Right lobe of liver (tissue), 6 donors: ENCODE results near the gene INPP4A. TPM values are rescaled to one million over a fixed set of nuclear protein-coding genes. Genes with fewer than 3 reads are reported as not detected.

ENCODE experiments used
- ATAC-seq, 4 donors: fragments of 200-7000 bp; cut with Tn5 transposase; one replicate each; pipeline ENCODE4 v1.9.1; 2020; ENCODE audit warnings: mild to moderate bottlenecking in 4 of 4, moderate library complexity in 4 of 4
- DNase-seq, 3 donors: peaks; one replicate each; pipeline ENCODE4 v3.0.0-alpha.2; 2020
- H3K27ac ChIP-seq, 3 donors: fragments of 200-600 bp; one replicate each; pipeline ENCODE4 v1.8.0; 2022
- H3K27me3 ChIP-seq, 2 donors: fragments of 200-600 bp; one replicate each; pipeline ENCODE4 v1.8.0; 2022
- H3K36me3 ChIP-seq, 4 donors: fragments of 200-600 bp; sonication (generic) in 1 of 4; one replicate each; pipeline versions ENCODE4 v1.5.1 to v1.8.0; 2017 to 2022; ENCODE audit warnings: control low read depth in 1 of 4
- H3K4me1 ChIP-seq, 4 donors: fragments of 200-600 bp; sonication (generic) in 1 of 4; one replicate each; pipeline versions ENCODE4 v1.5.1 to v1.8.0; 2017 to 2022; ENCODE audit warnings: control low read depth in 1 of 4
- H3K4me3 ChIP-seq, 3 donors: fragments of 200-600 bp; one replicate each; pipeline ENCODE4 v1.8.0; 2022
- H3K9me3 ChIP-seq, 4 donors: fragments of 200-600 bp; sonication (generic) in 1 of 4; one replicate each; pipeline versions ENCODE4 v1.5.1 to v1.8.0; 2017 to 2022; ENCODE audit warnings: control low read depth in 1 of 4
- CTCF ChIP-seq, 4 donors: fragments of 200-600 bp in 3 of 4; fragments of 450-650 bp in 1 of 4; IDR thresholded peaks; one replicate each; pipeline versions ENCODE4 v1.5.1 to v1.8.0; 2016 to 2022; ENCODE audit warnings: antibody characterized with exemption in 4 of 4, mild to moderate bottlenecking in 2 of 4
- POLR2A ChIP-seq: fragments of 450-650 bp; IDR thresholded peaks from one replicate; pipeline ENCODE4 v1.6.1; 2017; ENCODE audit warnings: antibody characterized with exemption, mild to moderate bottlenecking
- WGBS: methylation state at CpG from one replicate; pipeline ENCODE4 v1.1.6; 2018; ENCODE audit warnings: low coverage, low lambda C conversion rate; ENCODE audit not compliant: insufficient coverage; ENCODE audit errors: missing lambda C conversion rate; 5-methylcytosine and 5-hydroxymethylcytosine counted together
- intact Hi-C, 2 donors: fragments of 100-400 bp; cut with DNase I; formaldehyde crosslinking; loops; one replicate each; pipeline versions ENCODE4 v1.11.2 to v1.14.1; 2022
- total RNA-seq, 6 experiments: library from RNA; depleted of rRNA in 2 of 6; stranded (reverse); fragments of >200 nt in 2 of 6; fragmentation: NEBNext Ultra II Directional in 3 of 6; extraction: Animal tissue kit (Norgen Biotek cat#: 25700) in 3 of 6; gene quantifications; one replicate each; pipeline versions ENCODE4 v1.1.0 to v1.2.4, GENCODE V29; 2016 to 2023
- donor health status: DM: no; HTN: yes; CAD: no.
- donor health status: DM: no; HTN: no; CAD: no.
- donor health status: DM: no; HTN: no; CAD: no.
- donor health status: DM: no; HTN: yes; CAD: no.
- donor health status: DM: no; HTN: yes; CAD: no.

The INPP4A gene
- total RNA-seq, 6 experiments from 2014 or later = 6.5 to 10.4 (median 8.0) TPM

GRCh38 chr2:98614024-98614739 lies 169.5 kb downstream of the INPP4A start:
- H3K4me1 ChIP-seq = peaks cover 0 to 23% (median 8%) of the 10 kb centered on the region in 4 donors
- H3K9me3 ChIP-seq = no peaks in the 10 kb centered on the region
- intact Hi-C loops = no loop called here
- peaks cover 0 to 74% (median 21%) of the 10 kb centered on the region in 4 donors for H3K36me3 ChIP-seq
- H3K4me3 ChIP-seq = no peak overlapping the region
- no peaks in the 10 kb centered on the region for H3K27me3 ChIP-seq
- TF ChIP-seq CTCF (IDR thresholded peaks at IDR 0.05) (no peak), POLR2A (no peak)
- DNase-seq = no peak
- WGBS = 97% methylated on average over 9 of the region's 9 CpGs
- ATAC-seq = no peak
- no peak overlapping the region for H3K27ac ChIP-seq

- no peak for ATAC-seq
- WGBS = 87% methylated on average over 5 of the region's 5 CpGs
- DNase-seq = no peak
- no peaks in the 10 kb centered on the region for H3K9me3 ChIP-seq
- intact Hi-C loops = no loop called here
- no peaks in the 10 kb centered on the region for H3K27me3 ChIP-seq
- H3K4me3 ChIP-seq = no peak overlapping the region
- H3K36me3 ChIP-seq = peaks cover 0 to 69% (median 21%) of the 10 kb centered on the region in 4 donors
- TF ChIP-seq POLR2A = no peak
- no peak for TF ChIP-seq CTCF (IDR thresholded peaks at IDR 0.05)
- no peak overlapping the region for H3K27ac ChIP-seq
- H3K4me1 ChIP-seq = peaks cover 0 to 10% (median under 1%) of the 10 kb centered on the region in 4 donors
Observed at GRCh38 chr2:98615481-98615880, 170.8 kb downstream of the INPP4A start.

GRCh38 chr2:98617149-98617548 lies 172.5 kb downstream of the INPP4A start:
- intact Hi-C loops = no loop called here
- TF ChIP-seq POLR2A (no peak), CTCF (IDR thresholded peaks at IDR 0.05) (no peak)
- ATAC-seq = no peak

GRCh38 chr2:98623657-98624056 lies 179.0 kb downstream of the INPP4A start:
- 50% methylated on average over 4 of the region's 5 CpGs for WGBS
- H3K36me3 ChIP-seq = peaks cover 0 to 9% (median 0%) of the 10 kb centered on the region in 4 donors
- no peak overlapping the region for H3K4me3 ChIP-seq
- H3K27ac ChIP-seq = no peak overlapping the region
- H3K27me3 ChIP-seq = no peaks in the 10 kb centered on the region
- H3K9me3 ChIP-seq = no peaks in the 10 kb centered on the region
- H3K4me1 ChIP-seq = no peaks in the 10 kb centered on the region
- peak; percentile 77 to 83 (median 80) for DNase-seq
- ATAC-seq = peak; percentile 86 to 99 (median 96)
- TF ChIP-seq CTCF (IDR thresholded peaks at IDR 0.05) = no peak
- no peak for TF ChIP-seq POLR2A
- intact Hi-C loops = no loop called here

More at GRCh38 chr2:98617149-98617548, 172.5 kb downstream of the INPP4A start:
- Histone ChIP-seq H3K36me3 (peaks cover 0 to 58% (median 13%) of the 10 kb centered on the region in 4 donors), H3K27ac (no peak overlapping the region), H3K27me3 (no peaks in the 10 kb centered on the region), H3K4me1 (no peaks in the 10 kb centered on the region), H3K9me3 (no peaks in the 10 kb centered on the region), H3K4me3 (no peak overlapping the region)
- no peak for DNase-seq
- WGBS = 78% methylated on average over 5 of the region's 5 CpGs
